OCI-M1 (cell line): ENCODE data around the gene PTGIR.
A peak's percentile ranks its signal among the peaks of the same experiment; 100 is the strongest.

Experiments used
- DNase-seq: peaks from one replicate; lab custom pipeline; 2025; lab: John Stamatoyannopoulos, UW

Gene PTGIR

DNA sequence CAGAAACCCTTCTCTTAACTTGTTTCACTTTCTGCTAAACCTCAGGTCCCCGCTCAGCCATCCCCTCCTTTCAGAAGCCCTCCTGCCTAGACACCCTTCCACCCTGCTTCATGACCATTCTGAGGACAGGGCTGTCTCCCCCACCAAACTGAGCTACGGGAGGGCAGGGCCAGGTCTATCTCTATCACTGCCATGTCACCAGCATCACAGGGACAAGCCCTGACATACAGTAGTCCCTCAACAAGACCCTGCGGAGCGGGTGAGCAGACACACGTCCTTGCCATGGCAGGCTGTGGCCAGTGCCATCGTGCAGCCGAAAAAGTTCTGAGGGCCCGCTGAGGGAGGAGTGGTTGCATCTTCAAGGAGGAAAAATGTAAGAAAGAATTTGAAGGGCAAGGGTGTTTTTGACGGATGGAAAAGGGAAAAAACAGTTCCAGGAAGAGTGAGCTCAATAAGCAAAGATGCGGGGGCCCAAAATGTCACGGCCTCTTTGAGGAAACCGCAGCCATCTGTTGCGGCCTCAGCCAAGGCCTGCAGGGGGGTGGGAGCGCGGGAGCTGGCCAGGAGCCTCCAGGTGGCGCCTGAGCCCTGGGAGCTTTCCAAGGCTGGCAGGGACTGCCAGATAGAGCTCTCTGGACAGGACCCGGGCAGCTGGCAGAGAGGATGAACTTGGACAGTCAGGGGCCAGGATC lies 8.1 kb downstream of the PTGIR start:
- peak; percentile 79 for DNase-seq

- no peak for DNase-seq
These were observed 8.9 kb downstream of the PTGIR start for GRCh38 chr19:46615966-46616365.

DNA sequence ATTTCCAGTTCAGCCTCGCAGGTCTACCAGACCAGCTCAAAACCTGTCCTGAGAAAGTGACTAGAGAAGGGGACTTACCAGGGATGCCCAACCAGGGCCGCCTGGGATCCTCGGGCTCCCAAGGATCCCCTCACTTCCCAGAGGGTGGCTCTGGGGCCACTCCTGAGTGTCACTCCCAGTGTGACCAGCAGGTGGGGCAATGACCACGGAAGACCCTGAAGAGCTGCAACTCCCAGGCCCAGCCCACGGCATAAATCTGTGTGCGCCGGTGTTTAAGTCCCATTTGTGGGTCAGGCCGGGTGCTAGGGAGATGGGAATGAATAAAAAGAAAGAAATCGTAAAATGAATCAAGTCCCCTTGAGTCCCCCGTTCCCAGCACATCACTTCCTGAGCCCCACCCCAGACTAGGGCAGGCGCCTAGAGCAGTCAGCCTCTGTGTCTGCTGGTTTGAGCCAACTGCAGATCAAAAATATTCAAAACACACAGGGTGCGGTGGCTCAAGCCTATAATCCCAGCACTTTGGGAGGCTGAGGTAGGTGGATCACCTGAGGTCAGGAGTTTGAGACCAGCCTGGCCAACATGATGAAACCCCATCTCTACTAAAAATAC lies 10.7 kb downstream of the PTGIR start:
- peak; percentile 90 for DNase-seq

DNA sequence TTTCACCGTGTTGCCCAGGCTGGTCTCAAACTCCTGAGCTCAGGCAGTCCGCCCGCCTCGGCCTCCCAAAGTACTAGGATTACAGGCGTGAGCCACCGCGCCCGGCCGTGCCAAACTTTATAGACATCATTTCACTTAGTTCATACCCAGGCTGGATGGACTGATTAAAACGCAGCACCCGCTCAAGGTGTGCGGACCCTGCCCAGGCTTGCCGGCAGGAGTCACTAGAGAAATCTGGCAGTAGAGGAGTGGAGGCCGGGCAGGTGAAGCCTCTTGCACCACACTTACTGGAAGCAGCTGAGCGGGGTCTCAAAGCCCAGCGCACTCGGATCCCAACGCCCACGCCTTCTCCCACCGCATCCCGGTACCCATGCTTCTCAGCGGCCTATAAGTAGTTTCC lies 11.4 kb downstream of the PTGIR start:
- DNase-seq: no peak

GRCh38 chr19:46611776-46612175 lies 13.1 kb downstream of the PTGIR start:
- DNase-seq: no peak

GRCh38 chr19:46610851-46611770 lies 13.8 kb downstream of the PTGIR start:
- DNase-seq: peak; percentile 82

GRCh38 chr19:46610413-46610775 lies 14.5 kb downstream of the PTGIR start:
- DNase-seq: no peak

DNA sequence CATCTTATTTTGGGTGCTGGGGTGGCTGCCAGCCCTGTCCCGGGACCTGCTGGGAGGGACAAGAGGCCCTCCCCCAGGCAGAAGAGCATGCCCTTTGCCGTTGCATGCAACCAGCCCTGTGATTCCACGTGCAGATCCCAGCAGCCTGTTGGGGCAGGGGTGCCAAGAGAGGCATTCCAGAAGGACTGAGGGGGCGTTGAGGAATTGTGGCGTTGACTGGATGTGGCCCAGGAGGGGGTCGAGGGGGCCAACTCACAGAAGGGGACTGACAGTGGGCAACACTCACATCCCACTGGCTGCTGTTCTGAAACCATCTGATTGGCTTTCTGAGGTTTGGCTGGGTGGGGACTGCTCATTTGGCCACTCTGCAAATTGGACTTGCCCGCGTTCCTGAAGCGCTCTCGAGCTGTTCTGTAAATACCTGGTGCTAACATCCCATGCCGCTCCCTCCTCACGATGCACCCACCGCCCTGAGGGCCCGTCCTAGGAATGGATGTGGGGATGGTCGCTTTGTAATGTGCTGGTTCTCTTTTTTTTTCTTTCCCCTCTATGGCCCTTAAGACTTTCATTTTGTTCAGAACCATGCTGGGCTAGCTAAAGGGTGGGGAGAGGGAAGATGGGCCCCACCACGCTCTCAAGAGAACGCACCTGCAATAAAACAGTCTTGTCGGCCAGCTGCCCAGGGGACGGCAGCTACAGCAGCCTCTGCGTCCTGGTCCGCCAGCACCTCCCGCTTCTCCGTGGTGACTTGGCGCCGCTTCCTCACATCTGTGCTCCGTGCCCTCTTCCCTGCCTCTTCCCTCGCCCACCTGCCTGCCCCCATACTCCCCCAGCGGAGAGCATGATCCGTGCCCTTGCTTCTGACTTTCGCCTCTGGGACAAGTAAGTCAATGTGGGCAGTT lies 15.1 kb downstream of the PTGIR start:
- no peak for DNase-seq

- DNase-seq: no peak
These were observed 16.1 kb downstream of the PTGIR start for GRCh38 chr19:46608581-46609345.

GRCh38 chr19:46608178-46608577 lies 16.7 kb downstream of the PTGIR start:
- DNase-seq: no peak

DNA sequence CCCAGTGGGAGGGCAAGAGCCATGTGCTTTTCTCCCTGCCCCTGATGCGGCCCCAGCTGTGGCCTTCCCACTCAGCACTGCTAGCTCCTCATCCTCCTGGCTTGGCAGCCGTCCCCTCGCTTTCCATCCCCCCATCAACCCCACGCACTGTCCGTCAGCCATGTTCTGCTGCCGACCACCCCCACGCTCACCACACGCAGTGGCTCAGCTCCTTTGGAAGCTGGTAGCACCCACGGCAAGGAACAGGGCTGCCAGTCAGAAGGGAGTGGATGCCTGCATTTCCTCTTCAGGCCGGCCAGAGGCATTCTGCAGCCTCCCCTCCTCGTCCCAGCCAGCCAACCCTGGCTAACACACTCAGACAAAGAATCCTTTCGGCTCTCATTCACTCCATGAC lies 17.4 kb downstream of the PTGIR start:
- no peak for DNase-seq

DNA sequence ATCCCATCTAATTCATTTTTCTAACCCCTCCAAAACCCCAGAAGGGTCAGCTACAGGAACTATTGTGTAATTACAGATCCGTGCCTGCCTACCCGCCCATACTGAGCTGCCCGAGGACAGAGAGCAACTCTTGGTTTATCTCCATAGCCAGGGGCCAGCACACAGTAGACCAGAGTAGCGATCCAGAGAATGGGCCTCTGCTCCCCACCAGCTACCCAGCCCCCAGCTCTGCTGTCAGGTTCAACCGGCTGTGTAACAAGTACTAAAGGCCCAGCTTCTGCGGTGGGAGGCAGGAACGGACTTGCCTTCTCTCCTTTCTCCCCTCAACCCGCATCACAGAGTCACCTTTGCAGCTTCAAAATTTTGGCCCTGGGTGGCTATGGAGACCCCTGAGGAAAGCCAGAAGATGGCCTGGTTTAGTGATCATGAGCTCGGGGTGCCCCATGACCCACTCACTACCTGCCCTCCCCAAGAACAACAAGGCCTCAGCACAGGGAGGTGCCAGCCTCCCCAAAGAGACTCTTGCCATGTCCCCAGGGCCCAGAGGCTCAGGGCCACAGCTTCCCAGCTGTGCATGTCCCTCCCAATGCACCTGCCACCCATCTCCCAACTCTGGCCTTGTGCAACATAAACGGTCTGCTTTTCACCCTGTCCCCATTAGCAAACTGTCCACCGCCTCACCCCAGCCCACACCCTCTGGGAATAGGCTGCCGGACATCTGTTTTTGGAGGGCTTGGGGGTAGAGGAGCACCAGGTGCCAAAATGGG lies 18.0 kb downstream of the PTGIR start:
- DNase-seq: no peak

DNA sequence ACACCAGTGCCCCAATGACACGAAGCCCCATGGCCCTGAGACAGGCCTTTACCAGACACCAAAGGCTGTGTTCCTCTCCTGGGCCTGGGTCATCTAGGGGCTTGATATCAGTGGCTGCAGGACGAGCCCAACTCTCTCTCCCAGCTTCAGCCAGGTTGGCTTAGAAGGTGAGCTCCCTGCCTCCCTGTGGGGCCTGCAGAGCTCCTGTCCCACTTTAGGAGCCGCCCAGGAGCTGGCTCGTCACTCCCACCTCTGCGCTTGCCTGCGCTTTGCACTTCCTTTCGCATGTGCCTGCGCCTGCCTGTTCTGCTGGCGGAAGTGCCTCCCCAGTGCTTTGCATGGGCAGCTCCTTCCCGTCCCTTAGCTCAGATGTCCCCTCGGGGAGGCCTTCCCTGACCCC lies 18.9 kb downstream of the PTGIR start:
- DNase-seq: no peak

GRCh38 chr19:46605356-46605821 lies 19.5 kb downstream of the PTGIR start:
- no peak for DNase-seq

DNA sequence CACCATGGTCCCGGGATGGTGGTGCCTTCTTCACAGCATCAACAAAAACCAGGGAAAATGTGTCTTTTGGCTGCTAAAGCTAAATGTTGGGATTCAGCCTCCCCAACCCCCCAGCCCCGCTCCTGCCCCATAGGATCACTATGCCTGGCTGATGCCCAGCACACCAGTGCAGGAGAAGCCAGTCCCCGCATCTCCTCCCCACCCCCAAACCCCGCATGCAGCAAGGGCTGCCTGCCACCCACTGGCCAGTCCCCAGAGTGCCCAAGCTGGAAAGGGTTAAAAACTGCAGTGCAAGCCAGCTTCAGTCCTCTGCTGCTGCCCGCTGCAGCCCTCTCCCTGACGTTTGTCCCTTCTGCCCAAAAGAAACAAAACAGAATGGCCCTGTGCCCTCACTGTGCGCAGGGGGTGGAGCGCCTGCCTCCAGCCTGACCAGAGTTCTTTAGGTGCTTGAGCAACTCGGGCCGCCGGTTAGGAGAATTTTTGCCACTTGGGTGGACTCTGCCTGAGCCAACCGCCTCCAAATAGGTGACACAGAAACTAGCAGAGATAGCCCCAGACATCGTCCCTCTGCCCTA lies 20.0 kb downstream of the PTGIR start:
- DNase-seq: no peak

- DNase-seq: no peak
These were observed 21.1 kb downstream of the PTGIR start for GRCh38 chr19:46603752-46604231.

- DNase-seq: peak; percentile 91
These were observed 21.7 kb downstream of the PTGIR start for GRCh38 chr19:46603195-46603637.

GRCh38 chr19:46602392-46603194 lies 22.3 kb downstream of the PTGIR start:
- DNase-seq: no peak
